Measurements from ENCODE around the gene SLC22A12. TPM values are rescaled to one million over a fixed set of nuclear protein-coding genes. Genes with fewer than 3 reads are reported as not detected.

The SLC22A12 gene
- total RNA-seq, 1 experiment from 2014 or later, result not detected

DNA sequence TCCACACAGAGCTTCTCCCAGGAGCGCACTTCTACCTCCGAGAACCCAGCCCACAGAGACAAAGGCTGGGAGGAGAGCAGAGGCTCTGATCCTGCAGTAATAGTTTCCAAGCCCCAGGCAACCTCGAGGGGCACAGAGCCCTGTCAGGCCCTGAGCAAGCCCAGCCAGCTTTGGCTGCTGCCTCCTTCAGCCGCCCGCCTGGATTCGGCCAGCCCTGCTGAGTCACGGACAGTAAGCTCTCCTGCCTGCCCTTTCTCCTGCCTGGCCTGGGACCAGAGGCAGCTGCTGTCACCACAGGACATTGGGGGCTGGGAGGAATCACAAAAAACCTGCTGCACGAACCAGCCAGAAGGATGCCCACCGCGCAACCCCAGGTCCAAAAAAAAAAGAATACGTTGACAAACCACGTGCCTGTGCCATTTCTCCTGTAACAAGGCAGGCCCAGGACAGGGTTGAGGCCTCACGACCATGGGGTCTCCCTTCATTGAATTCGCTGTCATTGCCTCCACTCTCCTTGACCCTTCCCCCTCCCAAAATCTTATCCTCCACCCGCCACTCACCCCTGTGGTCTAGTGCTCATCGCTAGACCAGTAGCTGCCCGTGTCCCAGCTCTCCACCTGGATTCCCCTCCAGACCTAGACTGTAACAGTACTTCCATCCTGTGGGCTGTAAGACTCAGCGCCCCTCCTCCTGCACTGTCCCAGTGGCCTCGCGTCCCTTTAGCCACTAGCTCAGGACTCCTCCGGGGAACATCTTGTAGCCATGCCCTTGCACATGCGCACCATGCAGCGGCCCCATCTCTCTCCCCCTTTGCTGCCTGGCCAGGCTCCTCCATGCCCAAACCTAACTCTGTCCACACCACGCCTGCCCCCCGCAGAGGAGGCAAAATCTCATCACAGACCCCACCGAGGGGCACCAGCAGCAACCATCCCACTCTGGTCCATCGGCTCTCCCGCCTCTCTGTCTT lies 7.4 kb upstream of the SLC22A12 start:
- Histone ChIP-seq H3K36me3 (ENCODE audit: low read depth, low read length) (no peaks in the 10 kb centered on the region), H2AFZ (ENCODE audit: low read length) (no peak overlapping the region; the same call in 1 of the 2 replicates), H3K9me3 (ENCODE audit: low read length) (peaks cover under 1% of the 10 kb centered on the region; the same call in 1 of the 2 replicates), H3K27me3 (ENCODE audit: low read length) (peaks cover 21% of the 10 kb centered on the region; the same call in 1 of the 2 replicates), H3K27ac (ENCODE audit: low read length) (no peak overlapping the region), H3F3A (ENCODE audit: low read length, unreplicated experiment) (no peaks in the 10 kb centered on the region), H4K20me1 (ENCODE audit: low read length) (no peaks in the 10 kb centered on the region), H3K9ac (ENCODE audit: low read length) (no peak overlapping the region), H3K4me1 (ENCODE audit: insufficient read depth, low read length) (peaks cover 13% of the 10 kb centered on the region), H3K9me2 (replicated peaks; ENCODE audit: low read length) (no peaks in the 10 kb centered on the region), H3K4me3 (ENCODE audit: low read length) (no peak overlapping the region), H3K4me2 (ENCODE audit: low read length) (peak overlapping the region; percentile 1; the same call in 1 of the 2 replicates), H3K79me2 (ENCODE audit: low read length) (no peaks in the 10 kb centered on the region)
- DNase-seq, result peak; percentile 61
- POLR2A ChIA-PET (ENCODE audit: unreplicated experiment), result no interaction called here
- TF ChIP-seq EZH2 (IDR thresholded peaks at IDR 0.05; ENCODE audit: low read length, unreplicated experiment) (no peak), EZH2phosphoT487 (IDR thresholded peaks at IDR 0.05; ENCODE audit: borderline replicate concordance, low read length) (no peak)
- TF ChIP-seq, protein P1, sequence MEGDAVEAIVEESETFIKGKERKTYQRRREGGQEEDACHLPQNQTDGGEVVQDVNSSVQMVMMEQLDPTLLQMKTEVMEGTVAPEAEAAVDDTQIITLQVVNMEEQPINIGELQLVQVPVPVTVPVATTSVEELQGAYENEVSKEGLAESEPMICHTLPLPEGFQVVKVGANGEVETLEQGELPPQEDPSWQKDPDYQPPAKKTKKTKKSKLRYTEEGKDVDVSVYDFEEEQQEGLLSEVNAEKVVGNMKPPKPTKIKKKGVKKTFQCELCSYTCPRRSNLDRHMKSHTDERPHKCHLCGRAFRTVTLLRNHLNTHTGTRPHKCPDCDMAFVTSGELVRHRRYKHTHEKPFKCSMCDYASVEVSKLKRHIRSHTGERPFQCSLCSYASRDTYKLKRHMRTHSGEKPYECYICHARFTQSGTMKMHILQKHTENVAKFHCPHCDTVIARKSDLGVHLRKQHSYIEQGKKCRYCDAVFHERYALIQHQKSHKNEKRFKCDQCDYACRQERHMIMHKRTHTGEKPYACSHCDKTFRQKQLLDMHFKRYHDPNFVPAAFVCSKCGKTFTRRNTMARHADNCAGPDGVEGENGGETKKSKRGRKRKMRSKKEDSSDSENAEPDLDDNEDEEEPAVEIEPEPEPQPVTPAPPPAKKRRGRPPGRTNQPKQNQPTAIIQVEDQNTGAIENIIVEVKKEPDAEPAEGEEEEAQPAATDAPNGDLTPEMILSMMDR (conservative IDR thresholded peaks at IDR 0.05; ENCODE audit: low read depth, low read length), result no peak
- intact Hi-C loops (cut with micrococcal nuclease), result no loop called here
- no peak for ATAC-seq
- CTCF ChIA-PET, result no interaction called here
- no TSS peak for BruUV-seq (replicated peaks)

DNA sequence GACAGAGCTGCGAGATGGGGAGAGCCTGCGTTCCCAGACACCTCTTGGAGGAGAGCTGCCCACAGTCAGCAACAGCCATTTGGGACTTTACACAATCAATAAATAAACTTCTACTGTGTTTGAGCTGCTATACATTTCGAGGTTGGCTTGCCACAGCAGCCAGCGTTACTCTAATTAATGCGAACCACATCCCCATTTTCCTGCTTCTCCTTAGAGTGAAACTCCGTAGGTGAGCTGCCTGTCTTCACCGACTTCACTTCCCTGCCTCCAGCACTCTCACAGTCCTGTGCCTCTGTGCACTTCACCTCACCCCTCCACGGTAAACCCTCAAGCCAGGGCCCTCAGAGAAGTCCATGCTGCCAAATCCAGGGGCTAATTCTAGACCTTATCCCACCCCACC lies 5.9 kb upstream of the SLC22A12 start:
- Histone ChIP-seq H3K79me2 (ENCODE audit: low read length) (no peaks in the 10 kb centered on the region), H3K4me3 (ENCODE audit: low read length) (no peak overlapping the region), H3K36me3 (ENCODE audit: low read depth, low read length) (no peaks in the 10 kb centered on the region), H3K4me1 (ENCODE audit: insufficient read depth, low read length) (peaks cover 13% of the 10 kb centered on the region), H3K4me2 (ENCODE audit: low read length) (no peak overlapping the region), H2AFZ (ENCODE audit: low read length) (no peak overlapping the region), H3K27me3 (ENCODE audit: low read length) (peaks cover 9% of the 10 kb centered on the region; the same call in 1 of the 2 replicates), H3K9me3 (ENCODE audit: low read length) (peaks cover 3% of the 10 kb centered on the region; the same call in 1 of the 2 replicates), H3F3A (ENCODE audit: low read length, unreplicated experiment) (no peaks in the 10 kb centered on the region), H3K27ac (ENCODE audit: low read length) (no peak overlapping the region), H4K20me1 (ENCODE audit: low read length) (no peaks in the 10 kb centered on the region), H3K9ac (ENCODE audit: low read length) (no peak overlapping the region), H3K9me2 (replicated peaks; ENCODE audit: low read length) (no peaks in the 10 kb centered on the region)
- BruUV-seq (replicated peaks), result no TSS peak
- ChIA-PET POLR2A (ENCODE audit: unreplicated experiment) (no interaction called here), CTCF (no interaction called here)
- no peak for TF ChIP-seq EZH2 (IDR thresholded peaks at IDR 0.05; ENCODE audit: low read length, unreplicated experiment)
- TF ChIP-seq, protein P1 (conservative IDR thresholded peaks at IDR 0.05; ENCODE audit: low read depth, low read length), result no peak
- no peak for TF ChIP-seq EZH2phosphoT487 (IDR thresholded peaks at IDR 0.05; ENCODE audit: borderline replicate concordance, low read length)
- DNase-seq, result no peak
- intact Hi-C loops (cut with micrococcal nuclease), result no loop called here
- no peak for ATAC-seq

DNA sequence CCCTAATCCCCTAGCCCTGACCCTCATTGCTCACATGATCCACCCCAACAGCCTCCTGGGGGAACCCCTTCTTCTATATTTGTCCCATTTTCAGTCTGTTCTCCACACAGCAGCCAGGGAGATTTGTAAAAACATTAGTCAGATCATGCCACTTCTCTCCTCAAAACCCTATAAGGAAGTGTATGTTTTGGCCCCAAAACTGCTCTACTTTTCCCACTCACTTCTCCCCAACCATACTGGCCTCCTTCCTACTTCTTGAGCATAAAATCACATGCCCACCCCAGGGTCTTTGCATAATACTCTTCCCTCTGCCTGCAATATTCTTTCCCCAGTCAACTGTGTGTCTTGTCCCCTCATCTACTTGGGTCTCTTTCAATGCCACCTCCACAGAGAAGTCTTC lies 4.7 kb upstream of the SLC22A12 start:
- no peaks in the 10 kb centered on the region for H3K9me2 ChIP-seq (replicated peaks; ENCODE audit: low read length)
- H3K79me2 ChIP-seq (ENCODE audit: low read length), result no peaks in the 10 kb centered on the region
- BruUV-seq (replicated peaks), result no TSS peak
- no peak overlapping the region for H3K9ac ChIP-seq (ENCODE audit: low read length)
- no peak overlapping the region for H2AFZ ChIP-seq (ENCODE audit: low read length)
- H3K27ac ChIP-seq (ENCODE audit: low read length), result no peak overlapping the region
- peaks cover 3% of the 10 kb centered on the region; the same call in 1 of the 2 replicates for H3K9me3 ChIP-seq (ENCODE audit: low read length)
- ChIA-PET CTCF (no interaction called here), POLR2A (ENCODE audit: unreplicated experiment) (no interaction called here)
- H3K4me2 ChIP-seq (ENCODE audit: low read length), result no peak overlapping the region
- H3K27me3 ChIP-seq (ENCODE audit: low read length), result peaks cover 4% of the 10 kb centered on the region; the same call in 1 of the 2 replicates
- H3K36me3 ChIP-seq (ENCODE audit: low read depth, low read length), result no peaks in the 10 kb centered on the region
- H3K4me3 ChIP-seq (ENCODE audit: low read length), result no peak overlapping the region
- intact Hi-C loops (cut with micrococcal nuclease), result no loop called here
- peaks cover 13% of the 10 kb centered on the region for H3K4me1 ChIP-seq (ENCODE audit: insufficient read depth, low read length)
- no peak for TF ChIP-seq EZH2phosphoT487 (IDR thresholded peaks at IDR 0.05; ENCODE audit: borderline replicate concordance, low read length)
- no peak for TF ChIP-seq EZH2 (IDR thresholded peaks at IDR 0.05; ENCODE audit: low read length, unreplicated experiment)
- TF ChIP-seq, protein P1 (conservative IDR thresholded peaks at IDR 0.05; ENCODE audit: low read depth, low read length), result no peak
- H3F3A ChIP-seq (ENCODE audit: low read length, unreplicated experiment), result no peaks in the 10 kb centered on the region
- H4K20me1 ChIP-seq (ENCODE audit: low read length), result no peaks in the 10 kb centered on the region
- DNase-seq (no peak), ATAC-seq (no peak)
